H9 (cell line): Measurements from ENCODE around the gene MAP3K7CL. TPM values are rescaled to one million over a fixed set of nuclear protein-coding genes. Genes with fewer than 3 reads are reported as not detected.

Source experiments
- DNase-seq: peaks from one replicate; pipeline ENCODE4 v3.0.0-alpha.2; 2017
- H2AFZ ChIP-seq: one replicate; pipeline ENCODE4 v1.6.1; 2013; ENCODE audit warnings: mild to moderate bottlenecking, low read length, control low read depth, moderate library complexity
- H2AK5ac ChIP-seq: 2 replicates; pipeline ENCODE4 v1.6.1; 2013; ENCODE audit warnings: low read length, control low read depth, mixed read lengths; ENCODE audit not compliant: insufficient read length
- H2BK120ac ChIP-seq: one replicate; pipeline ENCODE4 v1.6.1; 2013; ENCODE audit warnings: low read depth, mild to moderate bottlenecking, low read length, control low read depth, inconsistent platforms; ENCODE audit not compliant: poor library complexity, severe bottlenecking
- H2BK12ac ChIP-seq: 2 replicates; pipeline ENCODE4 v1.6.1; 2013; ENCODE audit warnings: low read length, control low read depth, mixed read lengths, low read depth; ENCODE audit not compliant: insufficient read length
- H2BK15ac ChIP-seq: 2 replicates; pipeline ENCODE4 v1.6.1; 2013; ENCODE audit warnings: low read depth, low read length, control low read depth
- H2BK20ac ChIP-seq: one replicate; pipeline ENCODE4 v1.6.1; 2013; ENCODE audit warnings: low read depth, mild to moderate bottlenecking, low read length, control low read depth, inconsistent platforms; ENCODE audit not compliant: poor library complexity, severe bottlenecking
- H2BK5ac ChIP-seq: 2 replicates; pipeline ENCODE4 v1.6.1; 2013; ENCODE audit warnings: low read length, control low read depth, mixed read lengths; ENCODE audit not compliant: insufficient read length
- H3K14ac ChIP-seq: 2 replicates; pipeline ENCODE4 v1.6.1; 2013; ENCODE audit warnings: low read length, control low read depth; ENCODE audit not compliant: insufficient read depth
- H3K18ac ChIP-seq: 2 replicates; pipeline ENCODE4 v1.6.1; 2013; ENCODE audit warnings: low read depth, mild to moderate bottlenecking, mixed read lengths, low read length, control low read depth; ENCODE audit not compliant: insufficient read length
- H3K23ac ChIP-seq: 2 replicates; pipeline ENCODE4 v1.6.1; 2013; ENCODE audit warnings: low read length, control low read depth, mixed read lengths, low read depth; ENCODE audit not compliant: insufficient read length
- H3K23me2 ChIP-seq: 2 replicates; pipeline ENCODE4 v1.6.1; 2013; ENCODE audit warnings: low read depth, mild to moderate bottlenecking, mixed read lengths, low read length, control low read depth; ENCODE audit not compliant: insufficient read length, poor library complexity, severe bottlenecking
- H3K27ac ChIP-seq: 2 replicates; pipeline ENCODE4 v1.5.1; 2013; ENCODE audit warnings: low read length, control low read depth, mixed read lengths, low read depth; ENCODE audit not compliant: insufficient read length
- H3K27me3 ChIP-seq: 2 replicates; pipeline ENCODE4 v1.6.1; 2013; ENCODE audit warnings: low read length, control low read depth, inconsistent platforms; ENCODE audit not compliant: insufficient read depth
- H3K4ac ChIP-seq: 2 replicates; pipeline ENCODE4 v1.6.1; 2013; ENCODE audit warnings: low read depth, mild to moderate bottlenecking, control low read depth, inconsistent platforms, low read length, moderate library complexity
- H3K4me1 ChIP-seq: 2 replicates; pipeline ENCODE4 v1.6.1; 2013; ENCODE audit warnings: low read length, control low read depth, inconsistent platforms; ENCODE audit not compliant: insufficient read depth
- H3K4me2 ChIP-seq: 2 replicates; pipeline ENCODE4 v1.6.1; 2013; ENCODE audit warnings: low read length, control low read depth, mixed read lengths; ENCODE audit not compliant: insufficient read length, insufficient read depth
- H3K56ac ChIP-seq: 2 replicates; pipeline ENCODE4 v1.6.1; 2013; ENCODE audit warnings: low read depth, mild to moderate bottlenecking, mixed read lengths, low read length, control low read depth; ENCODE audit not compliant: insufficient read length
- H3K79me1 ChIP-seq: 2 replicates; pipeline ENCODE4 v1.6.1; 2013; ENCODE audit warnings: low read depth, mild to moderate bottlenecking, moderate library complexity, low read length, control low read depth, inconsistent platforms; ENCODE audit not compliant: insufficient read depth, poor library complexity, severe bottlenecking
- H3K79me2 ChIP-seq: 2 replicates; pipeline ENCODE4 v1.6.1; 2013; ENCODE audit warnings: low read length, control low read depth, inconsistent platforms; ENCODE audit not compliant: insufficient read depth
- H3K9ac ChIP-seq: 2 replicates; pipeline ENCODE4 v1.6.1; 2013; ENCODE audit warnings: low read length, control low read depth, mixed read lengths; ENCODE audit not compliant: insufficient read length; ENCODE audit errors: extremely low read depth
- H3K9me3 ChIP-seq: one replicate; pipeline ENCODE4 v1.6.1; 2013; ENCODE audit warnings: low read depth, low read length, inconsistent platforms; ENCODE audit not compliant: control insufficient read depth
- H3T11ph ChIP-seq: one replicate; pipeline ENCODE4 v1.6.1; 2013; ENCODE audit warnings: mild to moderate bottlenecking, low read length, control low read depth, inconsistent platforms
- H4K20me1 ChIP-seq: one replicate; pipeline ENCODE4 v1.6.1; 2013; ENCODE audit not compliant: control insufficient read depth, insufficient read length, insufficient read depth
- H4K5ac ChIP-seq: 2 replicates; pipeline ENCODE4 v1.6.1; 2013; ENCODE audit warnings: low read depth, mild to moderate bottlenecking, mixed read lengths, low read length, control low read depth; ENCODE audit not compliant: insufficient read length
- H4K8ac ChIP-seq: replicated peaks from 2 replicates; pipeline ENCODE4 v1.6.1; 2013; ENCODE audit warnings: low read length, control low read depth, mixed read lengths, low read depth; ENCODE audit not compliant: insufficient read length
- H4K91ac ChIP-seq: 2 replicates; pipeline ENCODE4 v1.6.1; 2013; ENCODE audit warnings: low read depth, mild to moderate bottlenecking, moderate library complexity, mixed read lengths, low read length, control low read depth; ENCODE audit not compliant: insufficient read length
- H3K27ac Mint-ChIP-seq, 3 experiments: 2 replicates in 2 of 3; 3 replicates in 1 of 3; pipeline ENCODE4 v1.8.0; 2020 to 2021; ENCODE audit warnings: mixed read lengths in 3 of 3, mild to moderate bottlenecking in 1 of 3, moderate library complexity in 1 of 3
- H3K27me3 Mint-ChIP-seq: 2 replicates; pipeline ENCODE4 v1.8.0; 2021; ENCODE audit warnings: low read depth, mild to moderate bottlenecking, moderate library complexity, mixed read lengths
- H3K36me3 Mint-ChIP-seq, 3 experiments: 2 replicates in 2 of 3; 3 replicates in 1 of 3; pipeline ENCODE4 v1.8.0; 2020 to 2021; ENCODE audit warnings: low read depth in 3 of 3, mixed read lengths in 3 of 3; ENCODE audit not compliant: insufficient read depth in 1 of 3
- H3K4me1 Mint-ChIP-seq, 2 experiments: 2 replicates each; pipeline ENCODE4 v1.8.0; 2020; ENCODE audit warnings: mixed read lengths in 2 of 2
- H3K4me3 Mint-ChIP-seq, 2 experiments: 2 replicates in 1 of 2; 3 replicates in 1 of 2; pipeline ENCODE4 v1.8.0; 2020 to 2021; ENCODE audit warnings: mild to moderate bottlenecking in 2 of 2, mixed read lengths in 2 of 2, moderate library complexity in 1 of 2
- H3K9me3 Mint-ChIP-seq, 2 experiments: 2 replicates in 1 of 2; 3 replicates in 1 of 2; pipeline ENCODE4 v1.8.0; 2020; ENCODE audit warnings: mild to moderate bottlenecking in 2 of 2, mixed read lengths in 2 of 2, moderate library complexity in 1 of 2
- CTCF ChIP-seq: fragments of 200-600 bp; sonication (generic); conservative IDR thresholded peaks from 3 replicates; pipeline ENCODE4 v1.8.0; 2021; ENCODE audit warnings: antibody characterized with exemption, mild to moderate bottlenecking
- WGBS: extraction: QIAGEN DNeasy Blood & Tissue Kit; methylation state at CpG from one replicate; pipeline ENCODE4 v1.1.7; 2013; ENCODE audit warnings: missing lambda C conversion rate, low lambda C conversion rate, mixed read lengths; ENCODE audit not compliant: insufficient read length; ENCODE audit errors: extremely low coverage; 5-methylcytosine and 5-hydroxymethylcytosine counted together
- total RNA-seq: library from RNA; stranded (reverse); gene quantifications from 2 replicates; pipeline ENCODE4 v1.2.1, GENCODE V29; 2021

Gene MAP3K7CL
- total RNA-seq, 1 experiment from 2014 or later, result not detected

- Mint-ChIP-seq H3K4me3 (no peak overlapping the region), H3K27me3 (no peaks in the 10 kb centered on the region; the same call in 1 of the 2 replicates), H3K36me3 (no peaks in the 10 kb centered on the region), H3K9me3 (no peaks in the 10 kb centered on the region), H3K4me1 (no peaks in the 10 kb centered on the region; a peak in 1 of 4 replicates), H3K27ac (no peak overlapping the region)
- Histone ChIP-seq H3K56ac (no peak overlapping the region), H3K79me1 (no peaks in the 10 kb centered on the region), H4K20me1 (no peaks in the 10 kb centered on the region), H2AK5ac (no peak overlapping the region), H2BK5ac (no peak overlapping the region), H3K18ac (no peak overlapping the region), H3K23ac (no peak overlapping the region), H3K4ac (no peak overlapping the region), H4K5ac (no peak overlapping the region), H3K14ac (no peak overlapping the region), H3K79me2 (no peaks in the 10 kb centered on the region), H3T11ph (no peak overlapping the region), H4K8ac (no peak overlapping the region), H3K23me2 (no peaks in the 10 kb centered on the region), H2BK20ac (no peak overlapping the region), H4K91ac (no peak overlapping the region), H3K27ac (no peak overlapping the region), H3K4me2 (no peak overlapping the region), H2AFZ (no peak overlapping the region), H2BK120ac (no peak overlapping the region), H3K4me1 (no peaks in the 10 kb centered on the region), H3K9me3 (no peaks in the 10 kb centered on the region), H3K27me3 (no peaks in the 10 kb centered on the region), H2BK12ac (no peak overlapping the region), H2BK15ac (no peak overlapping the region), H3K9ac (no peak overlapping the region)
- WGBS, result no CpG with 5 or more reads among the region's 2 CpGs
- no peak for TF ChIP-seq CTCF
- DNase-seq, result no peak
Measured at GRCh38 chr21:29213513-29214385, 83.3 kb downstream of the MAP3K7CL start.
